Measurements from ENCODE around the gene SCUBE1.

- TF ChIP-seq POLR2A (IDR thresholded peaks at IDR 0.05; ENCODE audit: low read depth, low read length) = no peak
- TF ChIP-seq, protein P1, sequence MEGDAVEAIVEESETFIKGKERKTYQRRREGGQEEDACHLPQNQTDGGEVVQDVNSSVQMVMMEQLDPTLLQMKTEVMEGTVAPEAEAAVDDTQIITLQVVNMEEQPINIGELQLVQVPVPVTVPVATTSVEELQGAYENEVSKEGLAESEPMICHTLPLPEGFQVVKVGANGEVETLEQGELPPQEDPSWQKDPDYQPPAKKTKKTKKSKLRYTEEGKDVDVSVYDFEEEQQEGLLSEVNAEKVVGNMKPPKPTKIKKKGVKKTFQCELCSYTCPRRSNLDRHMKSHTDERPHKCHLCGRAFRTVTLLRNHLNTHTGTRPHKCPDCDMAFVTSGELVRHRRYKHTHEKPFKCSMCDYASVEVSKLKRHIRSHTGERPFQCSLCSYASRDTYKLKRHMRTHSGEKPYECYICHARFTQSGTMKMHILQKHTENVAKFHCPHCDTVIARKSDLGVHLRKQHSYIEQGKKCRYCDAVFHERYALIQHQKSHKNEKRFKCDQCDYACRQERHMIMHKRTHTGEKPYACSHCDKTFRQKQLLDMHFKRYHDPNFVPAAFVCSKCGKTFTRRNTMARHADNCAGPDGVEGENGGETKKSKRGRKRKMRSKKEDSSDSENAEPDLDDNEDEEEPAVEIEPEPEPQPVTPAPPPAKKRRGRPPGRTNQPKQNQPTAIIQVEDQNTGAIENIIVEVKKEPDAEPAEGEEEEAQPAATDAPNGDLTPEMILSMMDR (conservative IDR thresholded peaks at IDR 0.05; ENCODE audit: low read depth, low read length) = no peak
- no peak for TF ChIP-seq RAD21 (IDR thresholded peaks at IDR 0.05; ENCODE audit: low read length)
- no peak for TF ChIP-seq MAZ (IDR thresholded peaks at IDR 0.05; ENCODE audit: borderline replicate concordance, low read depth, low read length)
- no peak for TF ChIP-seq NFE2L2 (IDR thresholded peaks at IDR 0.05; ENCODE audit: low read depth, low read length)
- TF ChIP-seq SMC3 (IDR thresholded peaks at IDR 0.05; ENCODE audit: low read depth, low read length) = no peak
- TF ChIP-seq CHD1 (IDR thresholded peaks at IDR 0.05; ENCODE audit: low read depth, low read length) = no peak
- TF ChIP-seq, protein P2, sequence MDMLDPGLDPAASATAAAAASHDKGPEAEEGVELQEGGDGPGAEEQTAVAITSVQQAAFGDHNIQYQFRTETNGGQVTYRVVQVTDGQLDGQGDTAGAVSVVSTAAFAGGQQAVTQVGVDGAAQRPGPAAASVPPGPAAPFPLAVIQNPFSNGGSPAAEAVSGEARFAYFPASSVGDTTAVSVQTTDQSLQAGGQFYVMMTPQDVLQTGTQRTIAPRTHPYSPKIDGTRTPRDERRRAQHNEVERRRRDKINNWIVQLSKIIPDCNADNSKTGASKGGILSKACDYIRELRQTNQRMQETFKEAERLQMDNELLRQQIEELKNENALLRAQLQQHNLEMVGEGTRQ (IDR thresholded peaks at IDR 0.05; ENCODE audit: low read depth, low read length) = no peak
- no peak for TF ChIP-seq RFX5 (IDR thresholded peaks at IDR 0.05; ENCODE audit: low read depth, low read length)
- TF ChIP-seq BHLHE40 (IDR thresholded peaks at IDR 0.05; ENCODE audit: low read depth, low read length) = no peak
- no peak for TF ChIP-seq CEBPB (IDR thresholded peaks at IDR 0.05; ENCODE audit: low read depth, low read length)
- no peak for TF ChIP-seq MAFK (IDR thresholded peaks at IDR 0.05; ENCODE audit: low read depth, low read length)
Measured at GRCh38 chr22:43334378-43334777, 8.8 kb downstream of the SCUBE1 start.

Measured in IMR-90 (cell line).